ENCODE results near the gene FANCC. TPM values are rescaled to one million over a fixed set of nuclear protein-coding genes. Genes with fewer than 3 reads are reported as not detected.

The FANCC gene
- total and polyA plus RNA-seq, 2 of the 13 experiments (the other 11 are each of a cell fraction or from before 2014, with no cell fraction given) = 7.4 to 8.6 TPM

DNA sequence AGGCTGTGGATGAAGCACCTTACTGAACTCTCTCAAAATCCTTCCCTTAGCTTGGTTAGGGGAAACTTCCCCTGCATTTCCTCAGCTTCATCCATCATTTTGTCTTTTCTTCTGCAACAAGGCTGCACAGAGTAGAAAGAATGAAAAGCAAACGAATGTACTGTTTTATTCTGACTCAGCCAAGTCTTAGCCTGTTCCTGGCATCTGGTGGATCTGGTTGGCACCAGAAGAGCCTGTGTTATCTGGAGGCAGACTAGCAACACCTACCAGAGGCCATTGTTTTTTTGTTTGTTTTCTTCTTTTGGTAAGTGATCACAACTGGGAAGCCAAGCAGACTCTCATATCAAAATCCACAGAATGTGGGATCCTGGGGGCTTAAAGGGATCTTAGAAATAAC lies 200.7 kb downstream of the FANCC start:
- Histone ChIP-seq H3K4me2 (ENCODE audit: low read depth, low read length) (no peak overlapping the region), H3K4me3 (replicated peaks in 1 of 3; ENCODE audit: insufficient read depth in 1 of 3, low read depth in 2 of 3, low read length in 3 of 3) (no peak overlapping the region), H3K27ac (ENCODE audit: extremely low read length, insufficient read depth, low read length) (no peak overlapping the region), H3K27me3 (ENCODE audit: control insufficient read depth in 1 of 2, insufficient read depth in 2 of 2, low read length in 2 of 2) (no peaks in the 10 kb centered on the region), H3K79me2 (ENCODE audit: insufficient read depth, low read length) (no peaks in the 10 kb centered on the region), H4K20me1 (ENCODE audit: insufficient read depth, low read length) (no peaks in the 10 kb centered on the region), H2AFZ (ENCODE audit: low read length) (no peak overlapping the region), H3K36me3 (replicated peaks in 1 of 2; ENCODE audit: control insufficient read depth in 1 of 2, insufficient read depth in 2 of 2, low read length in 2 of 2) (peaks cover 0 to 5% of the 10 kb centered on the region in 2 experiments; a peak in 3 of 5 replicates), H3K4me1 (ENCODE audit: insufficient read depth, low read length) (no peaks in the 10 kb centered on the region), H3K9ac (ENCODE audit: insufficient read depth, low read depth, low read length) (no peak overlapping the region), H3K9me3 (ENCODE audit: low read length) (no peaks in the 10 kb centered on the region)
- intact Hi-C loops (cut with micrococcal nuclease; ENCODE audit: unreplicated experiment) = no loop called here
- FAIRE-seq = no peak
- BruUV-seq (replicated peaks) = no TSS peak
- CTCF ChIA-PET (ENCODE audit: low intra/inter-chr PET ratio, low total read pairs) = no interaction called here
- POLR2A ChIA-PET = no interaction called here
- DNase-seq (ENCODE audit: low spot score) = no peak
- TF ChIP-seq CENPT (CRISPR knock-in tag; IDR thresholded peaks at IDR 0.05; ENCODE audit: low read depth) (no peak), ZNF20 (CRISPR knock-in tag; IDR thresholded peaks at IDR 0.05) (no peak), ISX (CRISPR knock-in tag; conservative IDR thresholded peaks at IDR 0.05) (no peak), ZNF543 (CRISPR knock-in tag; IDR thresholded peaks at IDR 0.05) (no peak), SRY (CRISPR knock-in tag; IDR thresholded peaks at IDR 0.05) (no peak), TBX2 (CRISPR knock-in tag; IDR thresholded peaks at IDR 0.05; ENCODE audit: borderline replicate concordance) (no peak), ZBTB33 (CRISPR knock-in tag; IDR thresholded peaks at IDR 0.05) (no peak), MEF2D (CRISPR knock-in tag; IDR thresholded peaks at IDR 0.05) (no peak), ZNF124 (CRISPR knock-in tag; IDR thresholded peaks at IDR 0.05) (no peak), TCF7 (IDR thresholded peaks at IDR 0.05; ENCODE audit: low read depth) (no peak)
- 100% methylated on average over 1 of the region's 1 CpG for WGBS (ENCODE audit: low lambda C conversion rate)
- in situ Hi-C loops (cut with HindIII; ENCODE audit: extremely low pct_ligation_motif_present, low pct_unique_long_range_greater_than_20kb) = no loop called here
- ATAC-seq = no peak
